NK-92 treated with Interleukin-12 subunit alpha and Interleukin-12 subunit beta, amount 100 ng/mL, for 24 hours (cell line): ENCODE results near the gene ANG.
"Not testable (repeated sequence)": the region's sequence is repeated elsewhere in the genome, so short reads cannot be mapped to it uniquely, and the experiment has no call there.

ENCODE experiments used
- DNase-seq: peaks from one replicate; lab custom pipeline; 2025; lab: John Stamatoyannopoulos, UW

Gene ANG

GRCh38 chr14:20699931-20700330 is 11.4 kb downstream of the ANG start:
- no peak for DNase-seq

- DNase-seq, result not testable (repeated sequence)
Measured at GRCh38 chr14:20700965-20701364, 12.4 kb downstream of the ANG start.

- no peak for DNase-seq
Measured at GRCh38 chr14:20706657-20707355, 18.2 kb downstream of the ANG start.

DNA sequence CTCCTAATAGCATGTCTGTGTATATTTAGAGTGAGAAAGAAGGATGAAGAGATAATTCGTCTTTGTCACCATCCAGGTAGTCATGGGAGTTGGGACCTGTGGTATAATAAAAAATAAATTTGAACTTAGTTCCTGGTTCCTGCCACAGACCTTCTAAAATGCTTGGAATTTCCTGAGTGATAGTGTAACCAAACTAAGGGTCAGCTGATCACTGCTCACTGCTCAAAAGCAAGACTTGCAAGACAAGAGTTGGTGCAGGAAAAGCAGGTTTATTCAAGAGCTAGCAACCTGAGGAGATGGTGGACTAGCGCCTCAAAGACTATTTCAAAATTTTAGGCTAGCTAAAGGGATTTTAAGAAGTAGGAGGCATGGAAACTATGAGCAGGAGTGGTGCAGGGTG is 19.1 kb downstream of the ANG start:
- no peak for DNase-seq

DNA sequence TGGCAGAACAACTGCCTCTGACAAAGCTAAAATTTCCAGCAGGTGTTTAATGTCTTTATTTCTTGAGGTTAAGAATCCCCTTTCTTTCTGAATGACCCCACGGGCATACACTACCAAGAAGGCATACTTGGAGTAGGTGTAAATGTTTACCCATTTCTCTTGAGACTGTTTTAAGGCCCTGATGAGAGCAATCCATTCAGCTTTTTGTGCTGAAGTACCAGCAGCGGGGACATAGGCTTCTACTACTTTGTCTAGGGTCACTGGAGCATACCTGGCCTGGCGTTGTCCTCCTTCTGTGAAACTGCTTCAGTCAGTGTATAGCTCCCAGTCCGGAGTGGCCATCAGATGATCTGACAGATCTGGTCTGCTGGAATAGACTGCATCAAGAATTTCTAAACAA is 22.7 kb downstream of the ANG start:
- DNase-seq, result no peak

GRCh38 chr14:20711685-20712084 is 23.1 kb downstream of the ANG start:
- DNase-seq, result no peak

DNA sequence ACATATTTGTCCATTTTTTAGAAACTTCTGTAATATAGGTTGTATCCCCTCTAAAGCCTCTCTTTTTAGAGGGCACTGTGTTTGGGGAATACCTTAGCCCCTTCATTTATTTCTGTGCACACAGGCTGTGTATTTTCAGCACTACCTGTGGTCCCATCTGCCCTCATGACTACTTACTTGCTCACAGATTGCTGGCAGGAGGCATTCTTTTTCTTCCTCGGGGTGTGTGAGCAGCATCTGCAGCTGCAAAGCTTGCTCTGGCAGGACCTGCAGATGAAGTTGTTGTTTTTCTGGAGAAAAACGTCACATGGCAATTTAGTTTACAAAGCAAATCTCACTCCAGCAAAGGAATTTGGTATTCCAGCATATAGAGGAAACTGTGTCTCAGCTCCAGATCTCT is 24.3 kb downstream of the ANG start:
- no peak for DNase-seq

DNA sequence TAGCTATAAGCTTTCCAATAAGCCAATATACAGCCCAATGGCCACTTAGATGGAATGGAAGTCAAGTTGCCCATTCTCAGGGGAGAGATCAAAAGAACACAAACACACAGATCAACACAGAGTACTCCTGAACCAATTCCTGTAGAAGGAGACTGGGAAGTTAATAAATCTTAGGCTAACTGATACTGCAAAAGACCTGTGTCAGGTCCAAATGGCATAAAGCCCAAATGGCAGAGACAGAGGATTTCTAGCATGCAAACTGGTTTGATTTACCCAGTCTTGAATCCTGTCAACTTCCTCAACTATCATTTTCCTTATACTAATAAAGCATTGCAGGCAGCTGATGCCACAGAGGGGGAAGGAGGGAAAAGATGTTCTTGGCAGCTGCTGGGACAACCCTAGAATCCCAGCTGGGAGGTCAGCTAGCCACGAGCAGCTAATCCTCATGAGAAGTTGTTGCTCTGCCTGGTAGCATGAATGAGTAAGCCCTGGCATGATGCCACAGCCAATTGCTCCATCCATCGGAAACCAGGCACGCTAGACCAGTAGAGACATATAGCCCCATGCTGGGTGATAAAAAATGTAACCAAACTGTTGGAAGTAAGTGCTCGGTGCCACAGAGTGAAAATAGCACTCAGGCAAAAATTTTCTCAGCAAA is 26.2 kb downstream of the ANG start:
- no peak for DNase-seq

GRCh38 chr14:20719777-20720176 is 31.2 kb downstream of the ANG start:
- DNase-seq, result no peak

DNA sequence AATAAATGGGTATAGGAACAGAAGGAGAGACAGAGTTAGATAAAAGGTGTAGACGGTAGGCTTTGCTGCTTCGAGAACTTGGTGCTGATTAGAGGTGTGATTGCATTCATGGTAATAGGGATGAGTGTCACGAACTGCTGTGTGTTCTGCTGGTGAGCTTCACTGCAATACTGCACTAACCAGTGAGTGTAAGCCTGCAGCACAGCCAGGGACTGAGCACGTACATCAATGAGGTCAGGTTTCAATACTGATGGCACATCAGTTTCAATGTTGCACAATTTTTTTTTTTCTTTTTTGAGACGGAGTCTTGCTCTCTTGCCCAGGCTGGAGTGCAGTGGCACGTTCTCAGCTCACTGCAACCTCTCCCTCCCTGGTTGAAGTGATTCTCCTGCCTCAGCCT is 32.2 kb downstream of the ANG start:
- DNase-seq, result no peak

- DNase-seq, result no peak
Measured at GRCh38 chr14:20722016-20722415, 33.5 kb downstream of the ANG start.

DNA sequence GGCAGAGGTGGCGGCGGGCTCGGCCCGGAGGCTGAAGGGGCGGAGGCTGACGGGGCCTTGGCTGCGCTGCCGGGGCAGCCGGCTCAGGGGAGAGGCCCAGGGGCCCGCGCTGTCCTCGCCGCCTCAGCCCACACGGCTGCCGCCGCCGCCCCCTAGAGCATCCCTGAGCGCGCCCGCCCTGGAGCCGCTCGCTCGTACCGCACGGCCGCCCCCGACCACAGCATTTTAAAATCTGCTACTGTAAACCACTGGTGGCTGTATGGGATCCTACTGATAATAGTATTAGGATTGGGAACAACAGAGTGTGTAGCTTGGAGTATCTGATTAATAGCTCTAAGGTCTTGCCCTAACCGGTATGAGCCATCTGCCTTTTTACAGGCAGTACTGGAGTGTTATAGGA is 34.9 kb downstream of the ANG start:
- DNase-seq, result no peak

- DNase-seq, result not testable (repeated sequence)
Measured at GRCh38 chr14:20726121-20726520, 37.6 kb downstream of the ANG start.

DNA sequence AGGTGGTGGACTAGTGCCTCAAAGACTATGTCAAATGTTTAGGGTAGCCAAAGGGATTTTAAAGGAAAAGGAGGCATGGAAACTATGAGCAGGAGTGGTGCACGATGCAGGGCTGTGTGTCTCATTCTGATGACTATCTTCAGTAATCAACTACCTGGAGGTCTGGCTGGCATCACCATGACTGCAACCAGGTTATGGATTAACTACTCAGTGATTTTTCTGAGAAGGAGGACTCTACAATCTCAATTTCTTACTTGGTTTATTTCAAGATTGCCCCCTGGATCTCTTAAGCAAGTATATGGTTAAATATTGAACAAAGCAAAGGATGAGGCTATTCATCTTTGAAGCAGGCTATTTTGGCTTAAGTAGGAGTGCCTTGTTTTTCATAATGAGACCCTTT is 38.0 kb downstream of the ANG start:
- DNase-seq, result no peak

- DNase-seq, result no peak
Measured at GRCh38 chr14:20730891-20731290, 42.3 kb downstream of the ANG start.

GRCh38 chr14:20732477-20732876 is 43.9 kb downstream of the ANG start:
- no peak for DNase-seq

DNA sequence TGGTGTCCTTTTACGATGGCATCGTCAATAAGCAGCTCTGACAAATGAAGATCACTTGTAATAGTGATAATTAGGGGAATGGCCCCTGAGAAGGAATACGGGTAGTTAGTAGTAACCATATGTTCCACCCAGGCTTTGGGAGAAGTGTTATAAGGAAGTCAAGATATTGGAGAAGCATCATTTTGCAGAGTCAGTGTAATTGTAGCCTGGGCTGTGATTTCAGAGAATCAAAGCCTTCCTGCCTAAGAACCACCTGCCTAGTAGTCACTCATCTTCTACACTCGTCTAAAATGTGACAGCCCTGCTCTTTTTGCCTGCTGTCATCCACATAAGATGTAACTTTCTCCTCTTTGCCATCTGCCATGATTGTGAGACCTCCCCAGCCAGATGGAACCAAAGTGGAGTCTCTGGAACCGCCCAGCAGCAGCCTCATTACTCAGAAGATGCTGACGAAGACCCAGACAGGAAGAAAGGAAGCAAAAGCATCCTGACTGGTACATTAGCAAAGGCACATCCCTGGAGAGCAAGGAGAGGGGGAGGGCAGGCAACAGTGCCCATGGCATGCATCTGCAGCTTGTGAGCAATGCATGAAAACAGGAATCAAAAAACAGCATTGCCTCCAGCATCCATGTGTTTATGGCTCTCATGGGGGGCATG is 44.5 kb downstream of the ANG start:
- DNase-seq, result no peak

GRCh38 chr14:20733684-20734429 is 45.3 kb downstream of the ANG start:
- no peak for DNase-seq

DNA sequence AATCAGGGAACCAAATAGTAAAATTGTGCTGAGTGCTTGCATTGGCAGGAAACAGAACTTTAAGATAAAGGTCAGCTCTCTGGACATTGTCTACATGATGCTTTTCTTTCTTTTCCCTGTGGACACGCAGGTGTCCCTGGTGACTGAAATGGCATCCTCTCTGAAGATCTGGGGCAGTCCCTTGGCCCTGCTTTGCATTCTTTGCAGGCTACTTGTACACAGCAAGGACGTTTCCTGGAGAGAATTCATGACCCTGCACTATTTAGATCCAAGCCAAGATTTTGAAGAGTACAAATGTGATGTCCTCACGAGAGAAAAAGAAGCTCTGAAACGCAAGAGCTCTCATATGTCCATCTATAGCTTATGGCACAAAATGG is 45.9 kb downstream of the ANG start:
- DNase-seq, result no peak

- DNase-seq, result not testable (repeated sequence)
Measured at GRCh38 chr14:20738292-20738691, 49.7 kb downstream of the ANG start.

DNA sequence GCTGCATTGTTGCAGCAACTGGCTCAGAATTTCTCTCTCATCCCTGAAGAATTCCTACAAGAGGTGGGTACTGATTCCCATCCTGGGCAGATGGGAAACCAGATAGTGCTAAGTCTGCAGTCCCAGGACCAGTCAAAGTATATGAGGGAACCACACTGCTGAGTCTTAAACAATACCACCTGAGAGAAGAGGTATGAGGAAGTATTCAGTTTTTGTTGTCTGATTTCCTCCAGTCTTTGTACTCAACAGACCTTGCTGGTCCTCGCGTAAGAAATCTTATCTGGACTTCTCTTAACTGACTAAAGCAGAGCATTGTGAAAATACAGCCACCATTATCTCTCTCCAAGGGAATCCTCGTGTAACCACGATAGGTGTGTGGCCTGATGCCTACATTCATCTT is 53.6 kb downstream of the ANG start:
- DNase-seq, result no peak

DNA sequence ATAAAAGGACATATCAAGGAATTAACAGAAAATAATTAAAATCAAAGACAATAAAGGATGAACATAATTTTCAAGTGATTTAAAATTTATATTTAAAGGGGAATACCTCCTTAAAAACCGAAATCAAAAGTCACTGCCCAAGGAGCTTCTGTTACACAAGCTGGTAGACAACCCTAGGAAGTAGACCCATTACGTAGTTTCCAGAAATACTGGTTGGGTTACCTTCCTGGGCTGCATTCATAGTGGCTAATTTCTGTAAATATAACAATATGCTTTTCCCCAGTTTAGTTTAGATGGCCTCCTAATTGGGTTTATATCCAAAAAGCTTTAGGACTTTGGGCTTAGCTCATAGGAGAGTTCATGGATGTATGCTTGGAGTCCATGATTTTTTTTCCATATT is 55.0 kb downstream of the ANG start:
- DNase-seq, result no peak
